ENCODE data around the gene LYPLA2. TPM values are rescaled to one million over a fixed set of nuclear protein-coding genes. Genes with fewer than 3 reads are reported as not detected.

Gene LYPLA2
- total RNA-seq, result 100 to 1,000 TPM; 117 to 120 TPM

GRCh38 chr1:23790696-23791515 lies at the start of gene LYPLA2:
LYPLA2 (plus strand) TSS chr1:23791145; CDS start chr1:23792683, 1,538 bp downstream.
- Mint-ChIP-seq H3K4me1 (ENCODE audit: low read depth in 2 of 2) (peaks cover 16 to 22% of the 10 kb centered on the region in 2 donors), H3K9me3 (no peaks in the 10 kb centered on the region), H3K27ac (peak within 1 kb of the TSS; percentile 88 to 96), H3K36me3 (peaks cover 18% of the 10 kb centered on the region), H3K4me3 (peak within 1 kb of the TSS; percentile 95), H3K27me3 (no peaks in the 10 kb centered on the region)
- peak; percentile 94 for ATAC-seq
- DNase-seq (ENCODE audit: low spot score), result peak; percentile 94

GRCh38 chr1:23741609-23742008 lies 49.3 kb upstream of the LYPLA2 start:
- peak overlapping the region; percentile 86 to 89 for H3K27ac Mint-ChIP-seq
- no peak for DNase-seq (ENCODE audit: low spot score)
- no peaks in the 10 kb centered on the region for H3K27me3 Mint-ChIP-seq
- H3K4me3 Mint-ChIP-seq, result peak overlapping the region; percentile 94
- peaks cover 32 to 34% of the 10 kb centered on the region in 2 donors for H3K4me1 Mint-ChIP-seq (ENCODE audit: low read depth in 2 of 2)
- no peaks in the 10 kb centered on the region for H3K9me3 Mint-ChIP-seq
- ATAC-seq, result no peak
- peaks cover 6% of the 10 kb centered on the region for H3K36me3 Mint-ChIP-seq

GRCh38 chr1:23742670-23743286 lies 48.2 kb upstream of the LYPLA2 start:
- ATAC-seq, result peak; percentile 41 to 53
- no peaks in the 10 kb centered on the region for H3K27me3 Mint-ChIP-seq

GRCh38 chr1:23743287-23744152 lies 47.4 kb upstream of the LYPLA2 start, which contains the start of gene ELOA:
ELOA (plus strand) TSS chr1:23743471; CDS start chr1:23743504, 33 bp downstream.
- H3K27ac Mint-ChIP-seq, result peak within 1 kb of the TSS; percentile 86 to 89
- H3K36me3 Mint-ChIP-seq, result peaks cover 13% of the 10 kb centered on the region
- ATAC-seq (peak; percentile 97), DNase-seq (ENCODE audit: low spot score) (peak; percentile 85)
- no peaks in the 10 kb centered on the region for H3K9me3 Mint-ChIP-seq
- H3K4me1 Mint-ChIP-seq (ENCODE audit: low read depth in 2 of 2), result peaks cover 48 to 50% of the 10 kb centered on the region in 2 donors
- H3K27me3 Mint-ChIP-seq, result no peaks in the 10 kb centered on the region
- H3K4me3 Mint-ChIP-seq, result peak within 1 kb of the TSS; percentile 94

More at GRCh38 chr1:23742670-23743286, 48.2 kb upstream of the LYPLA2 start:
- H3K27ac Mint-ChIP-seq, result peak overlapping the region; percentile 86 to 89
- no peak for DNase-seq (ENCODE audit: low spot score)
- H3K4me3 Mint-ChIP-seq, result peak overlapping the region; percentile 94
- H3K36me3 Mint-ChIP-seq, result peaks cover 13% of the 10 kb centered on the region
- peaks cover 40 to 42% of the 10 kb centered on the region in 2 donors for H3K4me1 Mint-ChIP-seq (ENCODE audit: low read depth in 2 of 2)
- no peaks in the 10 kb centered on the region for H3K9me3 Mint-ChIP-seq

- Mint-ChIP-seq H3K27ac (peak overlapping the region; percentile 75 to 88), H3K4me3 (peak overlapping the region; percentile 88), H3K36me3 (peaks cover 14% of the 10 kb centered on the region), H3K27me3 (no peaks in the 10 kb centered on the region), H3K9me3 (no peaks in the 10 kb centered on the region), H3K4me1 (ENCODE audit: low read depth in 2 of 2) (peaks cover 55 to 59% of the 10 kb centered on the region in 2 donors)
- DNase-seq (ENCODE audit: low spot score), result no peak
- no peak for ATAC-seq
These were observed 45.4 kb upstream of the LYPLA2 start for GRCh38 chr1:23745515-23745914.

GRCh38 chr1:23748016-23748415 lies 42.9 kb upstream of the LYPLA2 start:
- Mint-ChIP-seq H3K27ac (peak overlapping the region; percentile 33 to 77), H3K4me1 (ENCODE audit: low read depth in 2 of 2) (peaks cover 48 to 55% of the 10 kb centered on the region in 2 donors), H3K9me3 (no peaks in the 10 kb centered on the region), H3K4me3 (peak overlapping the region; percentile 26), H3K27me3 (no peaks in the 10 kb centered on the region), H3K36me3 (peaks cover 27% of the 10 kb centered on the region)
- DNase-seq (ENCODE audit: low spot score) (no peak), ATAC-seq (no peak)

GRCh38 chr1:23751050-23751814 lies 39.7 kb upstream of the LYPLA2 start:
- Mint-ChIP-seq H3K9me3 (no peaks in the 10 kb centered on the region), H3K4me3 (no peak overlapping the region), H3K27ac (no peak overlapping the region), H3K27me3 (no peaks in the 10 kb centered on the region), H3K4me1 (ENCODE audit: low read depth in 2 of 2) (peaks cover 33 to 38% of the 10 kb centered on the region in 2 donors), H3K36me3 (peaks cover 46% of the 10 kb centered on the region)
- DNase-seq (ENCODE audit: low spot score) (no peak), ATAC-seq (no peak)

- Mint-ChIP-seq H3K4me1 (ENCODE audit: low read depth in 2 of 2) (peaks cover 31 to 35% of the 10 kb centered on the region in 2 donors), H3K36me3 (peaks cover 43% of the 10 kb centered on the region), H3K27me3 (no peaks in the 10 kb centered on the region), H3K9me3 (no peaks in the 10 kb centered on the region), H3K4me3 (no peak overlapping the region), H3K27ac (no peak overlapping the region)
- no peak for ATAC-seq
- DNase-seq (ENCODE audit: low spot score), result no peak
These were observed 39.1 kb upstream of the LYPLA2 start for GRCh38 chr1:23751815-23752200.

GRCh38 chr1:23752909-23753308 lies 38.0 kb upstream of the LYPLA2 start:
- Mint-ChIP-seq H3K4me3 (no peak overlapping the region), H3K4me1 (ENCODE audit: low read depth in 2 of 2) (peaks cover 20 to 24% of the 10 kb centered on the region in 2 donors), H3K27ac (no peak overlapping the region), H3K36me3 (peaks cover 38% of the 10 kb centered on the region), H3K9me3 (no peaks in the 10 kb centered on the region), H3K27me3 (no peaks in the 10 kb centered on the region)
- DNase-seq (ENCODE audit: low spot score) (no peak), ATAC-seq (no peak)

- Mint-ChIP-seq H3K27me3 (no peaks in the 10 kb centered on the region), H3K4me1 (ENCODE audit: low read depth in 2 of 2) (peaks cover 0 to 3% of the 10 kb centered on the region in 2 donors), H3K4me3 (no peak overlapping the region), H3K36me3 (peaks cover 31% of the 10 kb centered on the region), H3K27ac (no peak overlapping the region), H3K9me3 (no peaks in the 10 kb centered on the region)
- no peak for ATAC-seq
- no peak for DNase-seq (ENCODE audit: low spot score)
These were observed 34.3 kb upstream of the LYPLA2 start for GRCh38 chr1:23756676-23757075.

GRCh38 chr1:23757812-23758211 lies 33.1 kb upstream of the LYPLA2 start:
- H3K36me3 Mint-ChIP-seq, result peaks cover 29% of the 10 kb centered on the region
- H3K4me1 Mint-ChIP-seq (ENCODE audit: low read depth in 2 of 2), result peaks cover 0 to 3% of the 10 kb centered on the region in 2 donors
- no peak for ATAC-seq

GRCh38 chr1:23759277-23759676 lies 31.7 kb upstream of the LYPLA2 start:
- no peak overlapping the region for H3K27ac Mint-ChIP-seq
- H3K36me3 Mint-ChIP-seq, result peaks cover 17% of the 10 kb centered on the region
- H3K27me3 Mint-ChIP-seq, result no peaks in the 10 kb centered on the region
- no peak overlapping the region for H3K4me3 Mint-ChIP-seq
- H3K4me1 Mint-ChIP-seq (ENCODE audit: low read depth in 2 of 2), result peaks cover 0 to 3% of the 10 kb centered on the region in 2 donors
- no peak for DNase-seq (ENCODE audit: low spot score)
- H3K9me3 Mint-ChIP-seq, result no peaks in the 10 kb centered on the region
- no peak for ATAC-seq

More at GRCh38 chr1:23757812-23758211, 33.1 kb upstream of the LYPLA2 start:
- H3K9me3 Mint-ChIP-seq, result no peaks in the 10 kb centered on the region
- no peaks in the 10 kb centered on the region for H3K27me3 Mint-ChIP-seq
- H3K27ac Mint-ChIP-seq, result no peak overlapping the region
- no peak for DNase-seq (ENCODE audit: low spot score)
- H3K4me3 Mint-ChIP-seq, result no peak overlapping the region
